GM23248 (cell line): ENCODE results near the gene TIPRL.
"Not testable (repeated sequence)": the region's sequence is repeated elsewhere in the genome, so short reads cannot be mapped to it uniquely, and the experiment has no call there.

Experiments
- EZH2 ChIP-seq: fragments of 200-600 bp; sonication (generic); IDR thresholded peaks from 2 replicates; pipeline ENCODE4 v1.6.1; 2018; ENCODE audit warnings: antibody characterized with exemption, mild to moderate bottlenecking; ENCODE audit not compliant: insufficient read depth, poor library complexity, severe bottlenecking
- EZH2phosphoT487 ChIP-seq: fragments of 200-600 bp; sonication (generic); IDR thresholded peaks from 2 replicates; pipeline ENCODE4 v1.6.1; 2018; ENCODE audit warnings: antibody characterized with exemption, moderate library complexity, mild to moderate bottlenecking, low read depth; ENCODE audit not compliant: insufficient read depth

DNA sequence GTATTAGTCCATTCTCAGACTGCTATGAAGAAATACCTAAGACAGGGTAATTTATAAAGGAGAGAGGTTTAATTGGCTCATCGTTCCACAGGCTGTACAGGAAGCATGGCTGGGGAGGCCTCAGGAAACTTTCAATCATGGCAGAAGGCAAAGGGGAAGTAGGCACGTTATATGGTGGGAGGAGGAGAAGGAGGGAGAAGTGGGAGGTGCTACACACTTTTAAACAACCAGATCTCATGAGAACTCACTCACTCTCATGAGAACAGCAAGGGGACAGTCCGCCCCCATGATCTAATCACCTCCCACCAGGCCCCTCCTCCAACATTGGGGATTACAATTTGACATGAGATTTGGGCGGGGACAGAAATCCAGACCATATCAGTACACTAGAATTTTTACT lies 24.1 kb upstream of the TIPRL start:
- not testable (repeated sequence) for TF ChIP-seq EZH2phosphoT487, EZH2
